ENCODE results near the gene PMM2.
"Not testable (repeated sequence)": the region's sequence is repeated elsewhere in the genome, so short reads cannot be mapped to it uniquely, and the experiment has no call there.

The PMM2 gene

GRCh38 chr16:8872967-8873865 lies 75.6 kb downstream of the PMM2 start:
- DNase-seq = no peak
- no peak overlapping the region for H4K12ac ChIP-seq (ENCODE audit: low read depth, low read length)
- no peak overlapping the region for H4K8ac ChIP-seq (ENCODE audit: low read depth, low read length)
- no peak overlapping the region for H2AK5ac ChIP-seq (ENCODE audit: low read length)
- no peak overlapping the region for H3K9ac ChIP-seq (ENCODE audit: low read length)
- no peak overlapping the region for H4K91ac ChIP-seq (ENCODE audit: low read depth, low read length)
- no peak overlapping the region for H3K4me3 ChIP-seq (ENCODE audit: low read depth, low read length)
- H3K79me2 ChIP-seq (ENCODE audit: control insufficient read depth, insufficient read depth, low read length, poor library complexity) = peaks cover 6% of the 10 kb centered on the region
- H2BK12ac ChIP-seq (ENCODE audit: low read length) = no peak overlapping the region
- no peak overlapping the region for H3K4me2 ChIP-seq (ENCODE audit: low read length)
- H3K14ac ChIP-seq (ENCODE audit: low read length) = no peak overlapping the region
- H3K4me1 ChIP-seq (ENCODE audit: control insufficient read depth in 1 of 2, insufficient read depth in 2 of 2, low read length in 2 of 2) = peaks cover 11 to 14% of the 10 kb centered on the region in 2 experiments
- H3K79me1 ChIP-seq (ENCODE audit: low read length) = peaks cover 14% of the 10 kb centered on the region
- no peak overlapping the region for H2BK5ac ChIP-seq (ENCODE audit: low read depth, low read length, poor library complexity)
- H3K4ac ChIP-seq (ENCODE audit: low read depth, low read length) = no peak overlapping the region
- H3K36me3 ChIP-seq (ENCODE audit: control insufficient read depth in 1 of 2, insufficient read depth in 2 of 2, low read length in 2 of 2) = no peaks in the 10 kb centered on the region
- no peaks in the 10 kb centered on the region for H3K27me3 ChIP-seq (ENCODE audit: insufficient read depth, low read length)
- H2AFZ ChIP-seq (ENCODE audit: insufficient read depth, low read length, poor library complexity) = no peak overlapping the region
- H3K9me3 ChIP-seq (ENCODE audit: insufficient read depth, low read depth, low read length) = no peaks in the 10 kb centered on the region
- WGBS (ENCODE audit: extremely low coverage, insufficient coverage, insufficient read length) = no CpG with 5 or more reads among the region's 22 CpGs
- no peak overlapping the region for H3K18ac ChIP-seq (ENCODE audit: low read length)
- no peak overlapping the region for H3K27ac ChIP-seq (ENCODE audit: low read depth, low read length)
- H2BK120ac ChIP-seq (ENCODE audit: insufficient read depth, low read length, poor library complexity) = no peak overlapping the region
- no peak overlapping the region for H3K23ac ChIP-seq (ENCODE audit: low read length)

DNA sequence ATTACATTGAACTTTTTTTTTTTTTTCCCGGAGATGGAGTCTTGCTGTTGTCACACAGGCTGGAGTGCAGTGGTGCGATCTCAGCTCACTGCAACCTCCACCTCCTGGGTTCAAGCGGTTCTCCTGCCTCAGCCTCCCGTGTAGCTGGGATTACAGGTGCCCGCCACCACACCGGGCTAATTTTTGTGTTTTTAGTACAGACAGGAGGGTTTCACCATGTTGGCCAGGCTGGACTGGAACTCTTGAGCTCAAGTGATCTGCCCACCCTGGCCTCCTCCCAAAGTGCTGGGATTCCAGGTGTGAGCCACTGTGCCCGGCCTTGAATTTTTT lies 76.2 kb downstream of the PMM2 start:
- H3K79me1 ChIP-seq (ENCODE audit: low read length) = peaks cover 14% of the 10 kb centered on the region
- H3K36me3 ChIP-seq (ENCODE audit: control insufficient read depth in 1 of 2, insufficient read depth in 2 of 2, low read length in 2 of 2); H3K79me2 ChIP-seq (ENCODE audit: control insufficient read depth, insufficient read depth, low read length, poor library complexity); H2BK12ac ChIP-seq (ENCODE audit: low read length); H4K12ac ChIP-seq (ENCODE audit: low read depth, low read length); H3K14ac ChIP-seq (ENCODE audit: low read length); H3K4me3 ChIP-seq (ENCODE audit: low read depth, low read length); H3K9ac ChIP-seq (ENCODE audit: low read length); H3K4ac ChIP-seq (ENCODE audit: low read depth, low read length); H3K9me3 ChIP-seq (ENCODE audit: insufficient read depth, low read depth, low read length); H3K18ac ChIP-seq (ENCODE audit: low read length); H2BK5ac ChIP-seq (ENCODE audit: low read depth, low read length, poor library complexity); H3K4me2 ChIP-seq (ENCODE audit: low read length); H2AFZ ChIP-seq (ENCODE audit: insufficient read depth, low read length, poor library complexity); DNase-seq; H4K8ac ChIP-seq (ENCODE audit: low read depth, low read length); H3K27me3 ChIP-seq (ENCODE audit: insufficient read depth, low read length); H3K23ac ChIP-seq (ENCODE audit: low read length); H4K91ac ChIP-seq (ENCODE audit: low read depth, low read length); H3K27ac ChIP-seq (ENCODE audit: low read depth, low read length); H2AK5ac ChIP-seq (ENCODE audit: low read length); H2BK120ac ChIP-seq (ENCODE audit: insufficient read depth, low read length, poor library complexity): not testable (repeated sequence)
- peaks cover 16 to 20% of the 10 kb centered on the region in 2 experiments for H3K4me1 ChIP-seq (ENCODE audit: control insufficient read depth in 1 of 2, insufficient read depth in 2 of 2, low read length in 2 of 2)
- WGBS (ENCODE audit: extremely low coverage, insufficient coverage, insufficient read length) = no CpG with 5 or more reads among the region's 7 CpGs

DNA sequence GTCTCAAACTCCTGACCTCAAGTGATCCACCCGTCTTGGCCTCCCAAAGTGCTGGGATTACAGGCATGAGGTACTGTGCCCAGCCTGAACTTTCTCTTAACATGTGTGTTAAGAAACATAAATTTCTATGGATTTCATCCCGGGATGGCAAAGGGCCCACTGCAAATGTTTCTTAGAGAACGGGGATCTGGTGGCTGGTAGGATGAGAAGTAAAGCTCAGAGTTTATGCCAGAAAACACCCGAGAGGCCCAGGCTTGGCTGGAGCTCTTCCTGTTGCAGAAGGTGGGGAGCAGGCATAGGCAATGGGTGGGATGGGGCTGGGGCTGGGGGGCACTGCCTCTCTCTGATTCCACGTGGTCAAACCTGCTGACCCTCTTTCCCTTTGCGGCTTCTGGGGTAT lies 76.7 kb downstream of the PMM2 start:
- H2AFZ ChIP-seq (ENCODE audit: insufficient read depth, low read length, poor library complexity) = no peak overlapping the region
- H4K91ac ChIP-seq (ENCODE audit: low read depth, low read length) = no peak overlapping the region
- H2AK5ac ChIP-seq (ENCODE audit: low read length) = no peak overlapping the region
- no peak overlapping the region for H3K9ac ChIP-seq (ENCODE audit: low read length)
- no peak overlapping the region for H3K14ac ChIP-seq (ENCODE audit: low read length)
- H3K79me2 ChIP-seq (ENCODE audit: control insufficient read depth, insufficient read depth, low read length, poor library complexity) = peaks cover 2% of the 10 kb centered on the region
- no peak overlapping the region for H2BK5ac ChIP-seq (ENCODE audit: low read depth, low read length, poor library complexity)
- H2BK12ac ChIP-seq (ENCODE audit: low read length) = no peak overlapping the region
- H3K4me3 ChIP-seq (ENCODE audit: low read depth, low read length) = no peak overlapping the region
- no peak overlapping the region for H2BK120ac ChIP-seq (ENCODE audit: insufficient read depth, low read length, poor library complexity)
- H3K27me3 ChIP-seq (ENCODE audit: insufficient read depth, low read length) = no peaks in the 10 kb centered on the region
- H3K4ac ChIP-seq (ENCODE audit: low read depth, low read length) = no peak overlapping the region
- peaks cover 16% of the 10 kb centered on the region for H3K79me1 ChIP-seq (ENCODE audit: low read length)
- H3K4me1 ChIP-seq (ENCODE audit: control insufficient read depth in 1 of 2, insufficient read depth in 2 of 2, low read length in 2 of 2) = peaks cover 16 to 20% of the 10 kb centered on the region in 2 experiments
- WGBS (ENCODE audit: extremely low coverage, insufficient coverage, insufficient read length) = no CpG with 5 or more reads among the region's 6 CpGs
- H3K36me3 ChIP-seq (ENCODE audit: control insufficient read depth in 1 of 2, insufficient read depth in 2 of 2, low read length in 2 of 2) = no peaks in the 10 kb centered on the region
- H3K9me3 ChIP-seq (ENCODE audit: insufficient read depth, low read depth, low read length) = no peaks in the 10 kb centered on the region
- H3K27ac ChIP-seq (ENCODE audit: low read depth, low read length) = no peak overlapping the region
- H4K8ac ChIP-seq (ENCODE audit: low read depth, low read length) = no peak overlapping the region
- no peak overlapping the region for H3K23ac ChIP-seq (ENCODE audit: low read length)
- H4K12ac ChIP-seq (ENCODE audit: low read depth, low read length) = no peak overlapping the region
- no peak overlapping the region for H3K18ac ChIP-seq (ENCODE audit: low read length)
- no peak overlapping the region for H3K4me2 ChIP-seq (ENCODE audit: low read length)
- no peak for DNase-seq

- WGBS (ENCODE audit: extremely low coverage, insufficient coverage, insufficient read length) = no CpG with 5 or more reads among the region's 7 CpGs
- not testable (repeated sequence) for H2BK120ac ChIP-seq (ENCODE audit: insufficient read depth, low read length, poor library complexity); H2BK12ac ChIP-seq (ENCODE audit: low read length); H3K23ac ChIP-seq (ENCODE audit: low read length); H2AFZ ChIP-seq (ENCODE audit: insufficient read depth, low read length, poor library complexity); H2AK5ac ChIP-seq (ENCODE audit: low read length); H3K79me2 ChIP-seq (ENCODE audit: control insufficient read depth, insufficient read depth, low read length, poor library complexity); H2BK5ac ChIP-seq (ENCODE audit: low read depth, low read length, poor library complexity); H4K8ac ChIP-seq (ENCODE audit: low read depth, low read length); H3K14ac ChIP-seq (ENCODE audit: low read length); H3K18ac ChIP-seq (ENCODE audit: low read length); DNase-seq; H4K12ac ChIP-seq (ENCODE audit: low read depth, low read length); H3K9me3 ChIP-seq (ENCODE audit: insufficient read depth, low read depth, low read length); H3K4me3 ChIP-seq (ENCODE audit: low read depth, low read length); H3K4me2 ChIP-seq (ENCODE audit: low read length); H3K27me3 ChIP-seq (ENCODE audit: insufficient read depth, low read length); H3K27ac ChIP-seq (ENCODE audit: low read depth, low read length); H3K36me3 ChIP-seq (ENCODE audit: control insufficient read depth in 1 of 2, insufficient read depth in 2 of 2, low read length in 2 of 2); H3K4ac ChIP-seq (ENCODE audit: low read depth, low read length); H4K91ac ChIP-seq (ENCODE audit: low read depth, low read length); H3K9ac ChIP-seq (ENCODE audit: low read length)
- H3K4me1 ChIP-seq (ENCODE audit: control insufficient read depth in 1 of 2, insufficient read depth in 2 of 2, low read length in 2 of 2) = peaks cover 16% of the 10 kb centered on the region in 2 experiments
- peaks cover 16% of the 10 kb centered on the region for H3K79me1 ChIP-seq (ENCODE audit: low read length)
Observed at GRCh38 chr16:8875317-8875716, 77.7 kb downstream of the PMM2 start.
